A549 (cell line): ENCODE data around the gene SLC25A18. TPM values are rescaled to one million over a fixed set of nuclear protein-coding genes. Genes with fewer than 3 reads are reported as not detected.

Experiments
- ATAC-seq, 2 experiments: fragments of 200-7000 bp in 1 of 2; fragments of >200 bp in 1 of 2; cut with Nextera tagmentation in 1 of 2; cut with Tn5 transposase in 1 of 2; 3 replicates each; pipeline versions ENCODE4 v1.8.0 to v1.9.1; 2018 to 2020; ENCODE audit warnings: mild to moderate bottlenecking in 1 of 2, moderate library complexity in 1 of 2
- CTCF ChIA-PET: fragments of 300-600 bp; sonication (Branson Sonifier 250); formaldehyde crosslinking; extraction: SDS; loops from one replicate; lab custom pipeline; 2021; ENCODE audit warnings: antibody characterized with exemption, inconsistent platforms; lab: Yijun Ruan, JAX
- POLR2A ChIA-PET: fragments of 350-600 bp; formaldehyde crosslinking; extraction: SDS; loops from one replicate; lab custom pipeline; 2021; ENCODE audit warnings: antibody characterized with exemption, inconsistent platforms; lab: Yijun Ruan, JAX
- DNase-seq, 2 experiments: peaks; one replicate each; pipeline versions ENCODE4 v3.0.0 to v3.0.0-alpha.2; 2011 to 2016; ENCODE audit warnings: low read depth in 1 of 2, low spot score in 1 of 2
- FAIRE-seq: peaks from 2 replicates; lab custom pipeline; 2011; peaks lifted over from hg19 to GRCh38; lab: Jason Lieb, UNC
- H3K27ac ChIP-seq, 2 experiments: fragments of >200 bp; sonication (Bioruptor Twin); formaldehyde crosslinking; 3 replicates each; pipeline ENCODE4 v1.5.1; 2016 to 2017
- H3K4me1 ChIP-seq: fragments of >200 bp; sonication (Bioruptor Twin); formaldehyde crosslinking; 3 replicates; pipeline ENCODE4 v1.6.1; 2016
- H3K4me2 ChIP-seq: fragments of >200 bp; sonication (Bioruptor Twin); formaldehyde crosslinking; 3 replicates; pipeline ENCODE4 v1.6.1; 2016
- H3K4me3 ChIP-seq: fragments of >200 bp; sonication (Bioruptor Twin); formaldehyde crosslinking; 3 replicates; pipeline ENCODE4 v1.5.1; 2016
- H3K9me3 ChIP-seq: fragments of >200 bp; sonication (Bioruptor Twin); formaldehyde crosslinking; 3 replicates; pipeline ENCODE4 v1.6.1; 2016
- ATOH8 ChIP-seq: fragments of 250-450 bp; sonication (Bioruptor Pico); IDR thresholded peaks from 2 replicates; pipeline ENCODE4 v1.5.0; 2020; ENCODE audit warnings: low read depth, mild to moderate bottlenecking, moderate library complexity
- BHLHE40 ChIP-seq: IDR thresholded peaks from 2 replicates; pipeline ENCODE4 v1.6.1; 2012; ENCODE audit warnings: low read depth, low read length, inconsistent platforms
- CHD2 ChIP-seq: fragments of 150-350 bp; IDR thresholded peaks from 2 replicates; pipeline ENCODE4 v1.6.1; 2014; ENCODE audit warnings: low read length; ENCODE audit not compliant: partially characterized antibody
- CHD4 ChIP-seq: fragments of 200-600 bp; sonication (generic); IDR thresholded peaks from 2 replicates; pipeline ENCODE4 v1.6.1; 2016; ENCODE audit warnings: antibody characterized with exemption, mild to moderate bottlenecking, borderline replicate concordance
- E2F6 ChIP-seq: IDR thresholded peaks from 2 replicates; pipeline ENCODE4 v1.6.1; 2012; ENCODE audit warnings: low read depth, borderline replicate concordance
- ELK1 ChIP-seq: fragments of 150-350 bp; IDR thresholded peaks from 2 replicates; pipeline ENCODE4 v1.6.1; 2014; ENCODE audit warnings: low read depth, mild to moderate bottlenecking, low read length
- FOXS1 ChIP-seq: fragments of 250-450 bp; sonication (Bioruptor Pico); IDR thresholded peaks from 2 replicates; pipeline ENCODE4 v1.5.0; 2020; ENCODE audit warnings: mild to moderate bottlenecking, moderate library complexity
- GATA3 ChIP-seq: IDR thresholded peaks from 2 replicates; pipeline ENCODE4 v1.6.1; 2012; ENCODE audit warnings: borderline replicate concordance
- HMGXB4 ChIP-seq: fragments of 250-450 bp; sonication (Bioruptor Pico); IDR thresholded peaks from 2 replicates; pipeline ENCODE4 v1.5.0; 2021; ENCODE audit warnings: mild to moderate bottlenecking, moderate library complexity, borderline replicate concordance
- HOXB13 ChIP-seq: fragments of 250-450 bp; sonication (Bioruptor Pico); IDR thresholded peaks from 2 replicates; pipeline ENCODE4 v1.5.0; 2020; ENCODE audit warnings: low read depth, mild to moderate bottlenecking, moderate library complexity
- HOXB5 ChIP-seq: fragments of 250-450 bp; sonication (Bioruptor Pico); IDR thresholded peaks from 2 replicates; pipeline ENCODE4 v1.5.0; 2020; ENCODE audit warnings: mild to moderate bottlenecking, moderate library complexity
- JUNB ChIP-seq: fragments of >200 bp; sonication (Bioruptor Twin); formaldehyde crosslinking; IDR thresholded peaks from 2 replicates; pipeline ENCODE4 v1.6.1; 2016
- KDM1A ChIP-seq: fragments of 200-600 bp; sonication (generic); IDR thresholded peaks from 2 replicates; pipeline ENCODE4 v1.6.1; 2016; ENCODE audit warnings: low read depth, mild to moderate bottlenecking
- KDM5A ChIP-seq: fragments of 200-600 bp; sonication (generic); IDR thresholded peaks from 2 replicates; pipeline ENCODE4 v1.6.1; 2016; ENCODE audit warnings: antibody characterized with exemption, mild to moderate bottlenecking
- MAFK ChIP-seq: fragments of 450-650 bp; IDR thresholded peaks from 2 replicates; pipeline ENCODE4 v1.6.1; 2014; ENCODE audit not compliant: partially characterized antibody
- NFE2L2 ChIP-seq: fragments of 150-350 bp; conservative IDR thresholded peaks from 2 replicates; pipeline ENCODE4 v1.6.1; 2014; ENCODE audit warnings: low read length
- NPAS2 ChIP-seq: fragments of 250-450 bp; sonication (Bioruptor Pico); IDR thresholded peaks from 2 replicates; pipeline ENCODE4 v1.8.0; 2022; ENCODE audit warnings: mild to moderate bottlenecking, moderate library complexity, borderline replicate concordance
- NR3C1 ChIP-seq: fragments of >200 bp; sonication (Bioruptor Twin); formaldehyde crosslinking; IDR thresholded peaks from 3 replicates; pipeline ENCODE4 v1.6.1; 2017
- RAD21 ChIP-seq, 2 experiments: fragments of >200 bp in 1 of 2; sonication (Bioruptor Twin) in 1 of 2; formaldehyde crosslinking in 1 of 2; IDR thresholded peaks in 1 of 2; conservative IDR thresholded peaks in 1 of 2; 2 replicates in 1 of 2; 3 replicates in 1 of 2; pipeline ENCODE4 v1.6.1; 2012 to 2018; ENCODE audit warnings: inconsistent platforms in 1 of 2
- REST ChIP-seq: fragments of 200-600 bp; sonication (generic); IDR thresholded peaks from 2 replicates; pipeline ENCODE4 v1.6.1; 2016; ENCODE audit warnings: antibody characterized with exemption, mild to moderate bottlenecking, moderate library complexity
- USF2 ChIP-seq: fragments of 450-650 bp; IDR thresholded peaks from 2 replicates; pipeline ENCODE4 v1.6.1; 2014; ENCODE audit warnings: antibody characterized with exemption
- ZC3H11A ChIP-seq: fragments of 450-650 bp; IDR thresholded peaks from 2 replicates; pipeline ENCODE4 v1.6.1; 2014; ENCODE audit warnings: antibody characterized with exemption, mild to moderate bottlenecking
- ZNF302 ChIP-seq: fragments of 250-450 bp; sonication (Bioruptor Pico); IDR thresholded peaks from 2 replicates; pipeline ENCODE4 v1.9.0; 2021; ENCODE audit warnings: inconsistent platforms, mild to moderate bottlenecking, moderate library complexity
- WGBS: methylation state at CpG from one replicate; pipeline ENCODE4 v1.1.6; 2017; ENCODE audit errors: missing lambda C conversion rate; 5-methylcytosine and 5-hydroxymethylcytosine counted together
- polyA plus RNA-seq, 4 experiments: library from polyadenylated mRNA; depleted of rRNA in 3 of 4; stranded (reverse); fragments of >200 nt; fragmentation: RNase III in 1 of 4; extraction: RNeasy Plus Mini Kit Qiagen cat#74134 plus additional on column Dnase treatment in 1 of 4; gene quantifications; 2 replicates in 3 of 4; 3 replicates in 1 of 4; pipeline ENCODE4 v1.2.3, GENCODE V29; 2011 to 2017

Gene SLC25A18
- polyA plus RNA-seq, 2 of the 4 experiments (the other 2 are of a cell fraction): not detected

GRCh38 chr22:17633217-17633997, 70.1 kb downstream of the SLC25A18 start:
- Histone ChIP-seq H3K4me1 (peaks cover 25% of the 10 kb centered on the region), H3K4me3 (no peak overlapping the region), H3K4me2 (peak overlapping the region; percentile 52), H3K27ac (peak overlapping the region; percentile 78 to 84), H3K9me3 (no peaks in the 10 kb centered on the region)
- TF ChIP-seq MAFK: peak; percentile 50
- no peak for TF ChIP-seq HOXB13 (CRISPR knock-in tag)
- TF ChIP-seq JUNB: peak; percentile 23; the same call in 1 of the 2 replicates
- ChIA-PET POLR2A (no interaction called here), CTCF (interaction anchor here (0.8 to 1.3 kb wide), 2 partner anchors 75 to 103 kb away, joined by 3 read pairs; no protein-coding TSS in a partner anchor)
- FAIRE-seq (no peak), ATAC-seq (peak in 1 of 2 experiments; percentile 24; a peak in 1 of 6 replicates), DNase-seq (peak; percentile 29 to 66)
- 22% methylated on average over 4 of the region's 4 CpGs for WGBS

GRCh38 chr22:17633998-17634323, 70.7 kb downstream of the SLC25A18 start:
- CTCF ChIA-PET: interaction anchor here (1.3 kb wide), 1 partner anchor 75 kb away, joined by 3 read pairs; no protein-coding TSS in a partner anchor
- 90% methylated on average over 3 of the region's 3 CpGs for WGBS
- POLR2A ChIA-PET: no interaction called here
- no peak for ATAC-seq
- DNase-seq: no peak
- TF ChIP-seq NFE2L2 (no peak), NPAS2 (CRISPR knock-in tag) (no peak), ZNF302 (CRISPR knock-in tag) (no peak), MAFK (no peak), BHLHE40 (no peak), CHD2 (no peak), HMGXB4 (CRISPR knock-in tag) (no peak), KDM5A (no peak)
- Histone ChIP-seq H3K4me1 (peaks cover 25% of the 10 kb centered on the region), H3K27ac (peak overlapping the region; percentile 78 to 84), H3K9me3 (no peaks in the 10 kb centered on the region), H3K4me3 (no peak overlapping the region), H3K4me2 (peak overlapping the region; percentile 52)
- FAIRE-seq: no peak

GRCh38 chr22:17634696-17635095, 71.4 kb downstream of the SLC25A18 start:
- H3K4me3 ChIP-seq: no peak overlapping the region
- H3K27ac ChIP-seq: peak overlapping the region in 1 of 2 experiments; percentile 84; a peak in 3 of 6 replicates
- peaks cover 26% of the 10 kb centered on the region for H3K4me1 ChIP-seq
- H3K4me2 ChIP-seq: no peak overlapping the region
- FAIRE-seq (no peak), ATAC-seq (no peak), DNase-seq (no peak)
- ChIA-PET CTCF (interaction anchor here (1.3 kb wide), 1 partner anchor 76 kb away, joined by 3 read pairs; no protein-coding TSS in a partner anchor), POLR2A (no interaction called here)
- H3K9me3 ChIP-seq: no peaks in the 10 kb centered on the region
- 92% methylated on average over 3 of the region's 3 CpGs for WGBS
- TF ChIP-seq NR3C1: no peak
- no peak for TF ChIP-seq REST
- no peak for TF ChIP-seq ZC3H11A
- no peak for TF ChIP-seq ELK1
- no peak for TF ChIP-seq NPAS2 (CRISPR knock-in tag)
- no peak for TF ChIP-seq E2F6
- no peak for TF ChIP-seq FOXS1 (CRISPR knock-in tag)
- no peak for TF ChIP-seq GATA3
- no peak for TF ChIP-seq JUNB
- no peak for TF ChIP-seq ATOH8 (CRISPR knock-in tag)
- no peak for TF ChIP-seq USF2
- TF ChIP-seq RAD21 (conservative IDR thresholded peaks at IDR 0.05 in 1 of 2, IDR thresholded peaks at IDR 0.05 in 1 of 2): no peak
- no peak for TF ChIP-seq CHD4
- TF ChIP-seq KDM1A: no peak
- TF ChIP-seq HOXB5 (CRISPR knock-in tag): no peak
